Stimulated activated effector memory CD8-positive, alpha-beta T cell treated with anti-CD3 and anti-CD28 coated beads, Interleukin-12 subunit alpha, Interleukin-12 subunit beta, amount 100 ng/mL, for 72 hours (primary cell): Measurements from ENCODE around the gene NRBF2.

Experiments used
- ATAC-seq: fragments of 150-1000 bp; cut with Tn5 transposase; 2 replicates; pipeline ENCODE4 v1.10.0; 2021
- DNase-seq, 2 donors: peaks; one replicate each; pipeline ENCODE4 v3.0.0; 2021 to 2022; ENCODE audit warnings: low spot score in 2 of 2
- H3K27ac Mint-ChIP-seq: one replicate; pipeline ENCODE4 v1.8.0; 2022; ENCODE audit warnings: mild to moderate bottlenecking, mixed read lengths
- H3K36me3 Mint-ChIP-seq: one replicate; pipeline ENCODE4 v1.8.0; 2022; ENCODE audit warnings: mild to moderate bottlenecking, mixed read lengths
- H3K4me1 Mint-ChIP-seq: one replicate; pipeline ENCODE4 v1.8.0; 2022; ENCODE audit warnings: mixed read lengths
- H3K4me3 Mint-ChIP-seq: one replicate; pipeline ENCODE4 v1.8.0; 2022; ENCODE audit warnings: mild to moderate bottlenecking, mixed read lengths
- H3K9me3 Mint-ChIP-seq: one replicate; pipeline ENCODE4 v1.8.0; 2022; ENCODE audit warnings: mixed read lengths

The NRBF2 gene

GRCh38 chr10:63107943-63108437 lies 25.1 kb upstream of the NRBF2 start:
- Mint-ChIP-seq H3K4me1 (peaks cover 18% of the 10 kb centered on the region), H3K4me3 (no peak overlapping the region), H3K36me3 (no peaks in the 10 kb centered on the region), H3K9me3 (no peaks in the 10 kb centered on the region), H3K27ac (no peak overlapping the region)
- DNase-seq (no peak), ATAC-seq (no peak)

GRCh38 chr10:63110940-63111339 lies 22.2 kb upstream of the NRBF2 start:
- ATAC-seq (no peak), DNase-seq (no peak)
- no peaks in the 10 kb centered on the region for H3K9me3 Mint-ChIP-seq
- H3K4me3 Mint-ChIP-seq = no peak overlapping the region
- H3K27ac Mint-ChIP-seq = no peak overlapping the region
- peaks cover 6% of the 10 kb centered on the region for H3K4me1 Mint-ChIP-seq
- no peaks in the 10 kb centered on the region for H3K36me3 Mint-ChIP-seq

GRCh38 chr10:63114031-63114814 lies 18.9 kb upstream of the NRBF2 start:
- no peaks in the 10 kb centered on the region for H3K9me3 Mint-ChIP-seq
- no peak for DNase-seq
- H3K36me3 Mint-ChIP-seq = no peaks in the 10 kb centered on the region
- H3K4me3 Mint-ChIP-seq = no peak overlapping the region
- ATAC-seq = no peak
- no peaks in the 10 kb centered on the region for H3K4me1 Mint-ChIP-seq
- no peak overlapping the region for H3K27ac Mint-ChIP-seq

GRCh38 chr10:63115732-63116383 lies 17.3 kb upstream of the NRBF2 start:
- Mint-ChIP-seq H3K27ac (no peak overlapping the region), H3K9me3 (no peaks in the 10 kb centered on the region), H3K4me3 (no peak overlapping the region), H3K36me3 (no peaks in the 10 kb centered on the region), H3K4me1 (no peaks in the 10 kb centered on the region)
- ATAC-seq (no peak), DNase-seq (no peak)

GRCh38 chr10:63116452-63117072 lies 16.6 kb upstream of the NRBF2 start:
- Mint-ChIP-seq H3K36me3 (no peaks in the 10 kb centered on the region), H3K4me3 (no peak overlapping the region), H3K9me3 (no peaks in the 10 kb centered on the region), H3K27ac (no peak overlapping the region), H3K4me1 (no peaks in the 10 kb centered on the region)
- DNase-seq (no peak), ATAC-seq (no peak)

GRCh38 chr10:63119041-63119440 lies 14.1 kb upstream of the NRBF2 start:
- Mint-ChIP-seq H3K9me3 (no peaks in the 10 kb centered on the region), H3K4me1 (no peaks in the 10 kb centered on the region), H3K36me3 (no peaks in the 10 kb centered on the region), H3K27ac (no peak overlapping the region), H3K4me3 (no peak overlapping the region)
- DNase-seq = no peak
- ATAC-seq = no peak

GRCh38 chr10:63120554-63120953 lies 12.6 kb upstream of the NRBF2 start:
- H3K4me3 Mint-ChIP-seq = no peak overlapping the region
- no peaks in the 10 kb centered on the region for H3K9me3 Mint-ChIP-seq
- H3K4me1 Mint-ChIP-seq = no peaks in the 10 kb centered on the region
- DNase-seq (no peak), ATAC-seq (no peak)
- no peak overlapping the region for H3K27ac Mint-ChIP-seq
- H3K36me3 Mint-ChIP-seq = no peaks in the 10 kb centered on the region

- Mint-ChIP-seq H3K4me3 (no peak overlapping the region), H3K36me3 (no peaks in the 10 kb centered on the region), H3K4me1 (no peaks in the 10 kb centered on the region), H3K9me3 (no peaks in the 10 kb centered on the region), H3K27ac (no peak overlapping the region)
- no peak for ATAC-seq
- DNase-seq = no peak
Observed at GRCh38 chr10:63123727-63124362, 9.3 kb upstream of the NRBF2 start.

GRCh38 chr10:63125459-63125858 lies 7.7 kb upstream of the NRBF2 start:
- Mint-ChIP-seq H3K9me3 (no peaks in the 10 kb centered on the region), H3K27ac (no peak overlapping the region), H3K4me1 (no peaks in the 10 kb centered on the region), H3K4me3 (no peak overlapping the region), H3K36me3 (no peaks in the 10 kb centered on the region)
- no peak for ATAC-seq
- DNase-seq = no peak

GRCh38 chr10:63128443-63128842 lies 4.7 kb upstream of the NRBF2 start:
- peaks cover 7% of the 10 kb centered on the region for H3K36me3 Mint-ChIP-seq
- H3K9me3 Mint-ChIP-seq = peaks cover 4% of the 10 kb centered on the region
- H3K27ac Mint-ChIP-seq = no peak overlapping the region
- no peak for ATAC-seq
- no peaks in the 10 kb centered on the region for H3K4me1 Mint-ChIP-seq
- no peak overlapping the region for H3K4me3 Mint-ChIP-seq
- DNase-seq = no peak

- no peak for DNase-seq
- H3K4me3 Mint-ChIP-seq = no peak overlapping the region
- peaks cover 14% of the 10 kb centered on the region for H3K36me3 Mint-ChIP-seq
- H3K27ac Mint-ChIP-seq = no peak overlapping the region
- no peak for ATAC-seq
- H3K9me3 Mint-ChIP-seq = peaks cover 4% of the 10 kb centered on the region
- peaks cover 7% of the 10 kb centered on the region for H3K4me1 Mint-ChIP-seq
Observed at GRCh38 chr10:63129888-63130287, 3.2 kb upstream of the NRBF2 start.

GRCh38 chr10:63132651-63133055 lies 475 bp upstream of the NRBF2 start:
- peaks cover 4% of the 10 kb centered on the region for H3K9me3 Mint-ChIP-seq

GRCh38 chr10:63133821-63134557 lies 861 bp downstream of the NRBF2 start:
- Mint-ChIP-seq H3K36me3 (peaks cover 38% of the 10 kb centered on the region), H3K4me1 (peaks cover 28% of the 10 kb centered on the region), H3K9me3 (peaks cover 4% of the 10 kb centered on the region), H3K4me3 (peak overlapping the region; percentile 82), H3K27ac (peak overlapping the region; percentile 93)
- ATAC-seq (no peak), DNase-seq (no peak)

More at GRCh38 chr10:63132651-63133055, 475 bp upstream of the NRBF2 start:
- ATAC-seq = no peak
- Mint-ChIP-seq H3K4me1 (peaks cover 23% of the 10 kb centered on the region), H3K36me3 (peaks cover 32% of the 10 kb centered on the region), H3K4me3 (peak overlapping the region; percentile 82), H3K27ac (peak overlapping the region; percentile 93)
- DNase-seq = no peak

GRCh38 chr10:63137306-63137705 lies 4.2 kb downstream of the NRBF2 start:
- DNase-seq (no peak), ATAC-seq (no peak)
- H3K36me3 Mint-ChIP-seq = peaks cover 55% of the 10 kb centered on the region
- H3K4me3 Mint-ChIP-seq = no peak overlapping the region
- H3K27ac Mint-ChIP-seq = peak overlapping the region; percentile 37
- no peaks in the 10 kb centered on the region for H3K9me3 Mint-ChIP-seq
- peaks cover 45% of the 10 kb centered on the region for H3K4me1 Mint-ChIP-seq

- Mint-ChIP-seq H3K4me1 (peaks cover 46% of the 10 kb centered on the region), H3K9me3 (no peaks in the 10 kb centered on the region), H3K27ac (peak overlapping the region; percentile 55), H3K4me3 (no peak overlapping the region), H3K36me3 (peaks cover 60% of the 10 kb centered on the region)
- DNase-seq = no peak
- no peak for ATAC-seq
Observed at GRCh38 chr10:63140077-63140476, 6.9 kb downstream of the NRBF2 start.
